HepG2 (cell line): ENCODE results near the gene CPSF4. TPM values are rescaled to one million over a fixed set of nuclear protein-coding genes. Genes with fewer than 3 reads are reported as not detected.
A peak's percentile ranks its signal among the peaks of the same experiment; 100 is the strongest.

Experiments
- ATAC-seq: fragments of 200-7000 bp; cut with Tn5 transposase; 3 replicates; pipeline ENCODE4 v1.9.1; 2020; ENCODE audit warnings: mild to moderate bottlenecking, moderate library complexity
- BruUV-seq: library from RNA; stranded (reverse); fragments of 400-500 nt; replicated peaks from 2 replicates; lab custom pipeline; 2021; lab: Mats Ljungman, UMichigan
- CTCF ChIA-PET: fragments of 300-600 bp; formaldehyde crosslinking; extraction: SDS; loops from one replicate; lab custom pipeline; 2021; ENCODE audit warnings: low total read pairs, inconsistent platforms, low intra/inter-chr PET ratio; lab: Yijun Ruan, JAX
- POLR2A ChIA-PET: fragments of 350-600 bp; sonication (Branson Sonifier 250); formaldehyde crosslinking; loops from one replicate; lab custom pipeline; 2020; ENCODE audit warnings: antibody characterized with exemption, inconsistent platforms; lab: Yijun Ruan, JAX
- DNase-seq: peaks from one replicate; pipeline ENCODE4 v3.0.0-alpha.2; 2015; ENCODE audit warnings: low spot score
- FAIRE-seq: peaks from 3 replicates; lab custom pipeline; 2011; peaks lifted over from hg19 to GRCh38; lab: Jason Lieb, UNC
- H2AFZ ChIP-seq: one replicate; pipeline ENCODE4 v1.6.1; 2011; ENCODE audit warnings: low read length, inconsistent platforms
- H3K27ac ChIP-seq: fragments of 300-600 bp; 3 replicates; pipeline ENCODE4 v1.8.0; 2011; ENCODE audit warnings: mixed run types, mild to moderate bottlenecking, mixed read lengths, low read length, inconsistent platforms; ENCODE audit not compliant: insufficient read depth; ENCODE audit errors: extremely low read length
- H3K27me3 ChIP-seq, 2 experiments: fragments of 200-600 bp in 1 of 2; 2 replicates in 1 of 2; 3 replicates in 1 of 2; pipeline versions ENCODE4 v1.6.0 to v1.8.0; 2011; ENCODE audit warnings: low read length in 2 of 2, mild to moderate bottlenecking in 2 of 2, moderate library complexity in 2 of 2, inconsistent platforms in 1 of 2; ENCODE audit not compliant: insufficient read depth in 2 of 2, control insufficient read depth in 1 of 2
- H3K36me3 ChIP-seq, 2 experiments: fragments of 200-600 bp in 1 of 2; replicated peaks in 1 of 2; 2 replicates in 1 of 2; 3 replicates in 1 of 2; pipeline versions ENCODE4 v1.5.1 to v1.8.0; 2011; ENCODE audit warnings: low read length in 2 of 2, inconsistent platforms in 1 of 2; ENCODE audit not compliant: insufficient read depth in 2 of 2, control insufficient read depth in 1 of 2
- H3K4me1 ChIP-seq: 2 replicates; pipeline ENCODE4 v1.5.1; 2012; ENCODE audit warnings: low read length, inconsistent platforms; ENCODE audit not compliant: insufficient read depth
- H3K4me2 ChIP-seq: 2 replicates; pipeline ENCODE4 v1.6.0; 2011; ENCODE audit warnings: low read depth, low read length, inconsistent platforms
- H3K4me3 ChIP-seq, 3 experiments: fragments of 200-600 bp in 1 of 3; sonication (generic), shearing (Covaris generic) in 1 of 3; replicated peaks in 1 of 3; 2 replicates each; pipeline ENCODE4 v1.5.1; 2011 to 2016; ENCODE audit warnings: low read length in 3 of 3, inconsistent platforms in 2 of 3, low read depth in 2 of 3, mild to moderate bottlenecking in 2 of 3, control low read depth in 1 of 3, mixed read lengths in 1 of 3; ENCODE audit not compliant: insufficient read depth in 1 of 3
- H3K79me2 ChIP-seq: one replicate; pipeline ENCODE4 v1.6.1; 2011; ENCODE audit warnings: low read length, inconsistent platforms; ENCODE audit not compliant: insufficient read depth
- H3K9ac ChIP-seq: 2 replicates; pipeline ENCODE4 v1.6.0; 2011; ENCODE audit warnings: mild to moderate bottlenecking, low read depth, low read length, inconsistent platforms; ENCODE audit not compliant: insufficient read depth
- H3K9me3 ChIP-seq: 2 replicates; pipeline ENCODE4 v1.5.1; 2012; ENCODE audit warnings: mild to moderate bottlenecking, low read length
- H4K20me1 ChIP-seq: 2 replicates; pipeline ENCODE4 v1.6.0; 2011; ENCODE audit warnings: inconsistent platforms, mild to moderate bottlenecking, low read length, moderate library complexity; ENCODE audit not compliant: insufficient read depth
- ELF3 ChIP-seq: IDR thresholded peaks from 2 replicates; pipeline ENCODE4 v1.6.1; 2016; ENCODE audit warnings: missing genetic modification reagents, missing compliant biosample characterization
- HOXD1 ChIP-seq: sonication (generic); formaldehyde crosslinking; IDR thresholded peaks from 2 replicates; pipeline ENCODE4 v1.5.0; 2020; ENCODE audit warnings: missing genetic modification reagents
- ISL2 ChIP-seq: sonication (generic); formaldehyde crosslinking; IDR thresholded peaks from 2 replicates; pipeline ENCODE4 v1.5.0; 2020; ENCODE audit warnings: missing genetic modification reagents
- LCORL ChIP-seq, 2 experiments: fragments of 450-650 bp in 1 of 2; sonication (generic) in 1 of 2; formaldehyde crosslinking in 1 of 2; IDR thresholded peaks; 2 replicates each; pipeline versions ENCODE4 v1.5.0 to v1.6.1; 2017 to 2020; ENCODE audit warnings: antibody characterized with exemption in 1 of 2, missing genetic modification reagents in 1 of 2
- MTA1 ChIP-seq: sonication (generic); formaldehyde crosslinking; IDR thresholded peaks from 2 replicates; pipeline ENCODE4 v1.4.0; 2020; ENCODE audit warnings: missing genetic modification reagents, mild to moderate bottlenecking, borderline replicate concordance
- TAF1 ChIP-seq: sonication (generic); formaldehyde crosslinking; IDR thresholded peaks from 2 replicates; pipeline ENCODE4 v1.4.0; 2020; ENCODE audit warnings: missing genetic modification reagents
- TGIF2 ChIP-seq: IDR thresholded peaks from 2 replicates; pipeline ENCODE4 v1.6.1; 2016; ENCODE audit warnings: control low read depth, missing compliant biosample characterization
- ZBTB1 ChIP-seq: sonication (generic); formaldehyde crosslinking; IDR thresholded peaks from 2 replicates; pipeline ENCODE4 v1.4.0; 2020; ENCODE audit warnings: missing genetic modification reagents, borderline replicate concordance
- ZBTB20 ChIP-seq: sonication (generic); formaldehyde crosslinking; IDR thresholded peaks from 2 replicates; pipeline ENCODE4 v1.8.1; 2023; ENCODE audit warnings: missing genetic modification reagents, low read depth, mild to moderate bottlenecking, borderline replicate concordance
- WGBS: methylation state at CpG from one replicate; pipeline ENCODE4 v1.1.6; 2017; ENCODE audit warnings: low lambda C conversion rate; 5-methylcytosine and 5-hydroxymethylcytosine counted together
- in situ Hi-C: cut with HindIII; loops from 2 replicates; pipeline ENCODE4 v1.10.0; 2017; ENCODE audit warnings: low pct_unique_long_range_greater_than_20kb; ENCODE audit not compliant: extremely low pct_ligation_motif_present
- intact Hi-C: fragments of 100-400 bp; cut with micrococcal nuclease; formaldehyde crosslinking; loops from one replicate; pipeline ENCODE4 v1.10.0; 2022; ENCODE audit not compliant: unreplicated experiment
- polyA plus RNA-seq, 8 experiments: library from polyadenylated mRNA; depleted of rRNA in 3 of 8; stranded (reverse) in 7 of 8; unstranded in 1 of 8; fragments of >200 nt; fragmentation: Illumina TruSeq in 4 of 8; extraction: Trizol in 4 of 8; gene quantifications; 2 replicates each; pipeline versions ENCODE4 v1.2.1 to v1.2.3, GENCODE V29; 2011 to 2016; ENCODE audit warnings: low read depth in 4 of 8, missing spikeins in 1 of 8, mixed read lengths in 1 of 8; ENCODE audit not compliant: insufficient read depth in 1 of 8
- total RNA-seq, 5 experiments: library from RNA; depleted of rRNA; stranded (reverse); fragments of >200 nt; fragmentation: Illumina TruSeq; extraction: Trizol; gene quantifications; 2 replicates each; pipeline ENCODE4 v1.2.3, GENCODE V29; 2016; ENCODE audit warnings: low read depth in 1 of 5
- TF ChIP-seq, protein P1 (sequence below): sonication (generic); formaldehyde crosslinking; conservative IDR thresholded peaks from 2 replicates; pipeline ENCODE4 v1.4.0; 2020; ENCODE audit warnings: missing genetic modification reagents
- TF ChIP-seq, protein P2 (sequence below): IDR thresholded peaks from 2 replicates; pipeline ENCODE4 v1.6.1; 2016; ENCODE audit warnings: mild to moderate bottlenecking
- TF ChIP-seq, protein P3 (sequence below): sonication (generic); formaldehyde crosslinking; IDR thresholded peaks from 2 replicates; pipeline ENCODE4 v1.4.0; 2020; ENCODE audit warnings: mild to moderate bottlenecking, missing genetic modification reagents
- TF ChIP-seq, protein P4 (sequence below): sonication (generic); formaldehyde crosslinking; IDR thresholded peaks from 2 replicates; pipeline ENCODE4 v1.5.1; 2020; ENCODE audit warnings: mild to moderate bottlenecking, missing genetic modification reagents

CPSF4 gene
- total and polyA plus RNA-seq, 2 of the 13 experiments (the other 11 are each of a cell fraction or from before 2014, with no cell fraction given) = 34.1 to 49.6 TPM

DNA sequence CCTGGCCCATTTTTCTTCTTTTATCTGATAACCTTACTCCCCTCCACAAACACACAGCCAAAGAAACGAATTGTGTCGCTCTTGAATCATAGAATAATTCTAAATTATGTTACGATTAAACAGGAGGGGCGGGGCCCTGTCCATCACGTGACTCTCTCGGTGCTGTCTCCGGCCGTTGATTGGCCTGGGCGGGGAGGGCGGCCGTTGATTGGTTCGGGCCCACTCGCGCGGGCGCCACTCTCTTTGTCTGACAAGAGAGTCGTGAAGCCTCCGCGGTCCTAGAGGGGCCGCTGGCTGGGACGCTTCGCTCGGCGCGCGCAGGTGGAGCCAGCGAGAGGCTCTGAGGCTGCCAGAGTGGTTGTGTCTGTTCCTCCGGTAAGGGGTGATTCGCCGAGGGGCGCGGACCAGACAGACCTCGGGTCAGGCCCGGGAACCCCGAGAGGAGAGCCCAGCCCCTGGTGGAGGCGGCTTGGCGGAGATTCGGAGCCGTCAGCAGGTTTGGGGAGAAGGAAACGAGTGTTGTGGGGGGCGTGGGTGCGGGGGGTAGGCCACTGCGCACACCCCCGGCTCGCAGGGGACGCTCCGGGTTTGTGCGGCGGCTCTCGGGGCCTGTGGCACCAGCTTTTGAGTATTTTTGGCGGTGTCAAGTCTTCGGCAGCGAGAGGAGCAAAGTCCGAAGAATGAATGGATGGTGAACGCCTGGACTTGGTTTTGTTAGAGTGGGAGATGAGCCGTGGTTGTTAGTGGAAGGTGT, 34.0 kb downstream of the CPSF4 start, which contains the start of gene ZNF789:
Gene ZNF789, plus strand, starts transcription at position 330 of the 754 bp plus-strand sequence. CDS start 3,567 bp downstream, outside the sequence.
- ChIA-PET POLR2A (interaction anchor here (1.0 to 3.2 kb wide), 4 partner anchors 7 to 86 kb away, joined by 3 to 15 read pairs (median 6); partner anchors contain the start of genes ATP5MF, ZKSCAN5, ZNF394 and ZNF655), CTCF (no interaction called here)
- WGBS = 1% methylated on average over 28 of the region's 56 CpGs
- no peak within 1 kb of the TSS for H2AFZ ChIP-seq
- in situ Hi-C loops = no loop called here
- peak within 1 kb of the TSS; percentile 73 to 86 (median 79) for H3K4me3 ChIP-seq
- H3K27ac ChIP-seq = peak within 1 kb of the TSS; percentile 84
- ATAC-seq = peak; percentile 95
- H4K20me1 ChIP-seq = no peaks in the 10 kb centered on the region
- peaks cover 46% of the 10 kb centered on the region for H3K79me2 ChIP-seq
- peak; percentile 94 for DNase-seq
- H3K4me2 ChIP-seq = peak within 1 kb of the TSS; percentile 82
- peak; percentile 74 for FAIRE-seq
- H3K4me1 ChIP-seq = peaks cover 55% of the 10 kb centered on the region
- no peaks in the 10 kb centered on the region for H3K27me3 ChIP-seq
- intact Hi-C loops = no loop called here
- peaks cover 6 to 8% of the 10 kb centered on the region in 2 experiments; a peak in 4 of 5 replicates for H3K36me3 ChIP-seq
- H3K9me3 ChIP-seq = no peaks in the 10 kb centered on the region
- peak within 1 kb of the TSS; percentile 83 for H3K9ac ChIP-seq
- no TSS peak for BruUV-seq
- TF ChIP-seq ZBTB1 (CRISPR knock-in tag) (no peak), HOXD1 (0 out of 2 replicates have a peak, but pooled peaks have one; percentile 37), LCORL (IDR thresholded peaks at IDR 0.05) (0 out of 2 replicates have a peak, but pooled peaks have one; percentile 4), LCORL (CRISPR knock-in tag; IDR thresholded peaks at IDR 0.05) (peak; percentile 54), MTA1 (CRISPR knock-in tag) (peak; percentile 63; the same call in 1 of the 2 replicates), ISL2 (CRISPR knock-in tag) (peak; percentile 44; the same call in 1 of the 2 replicates), ELF3 (CRISPR knock-in tag) (peak; percentile 41; the same call in 1 of the 2 replicates), ZBTB20 (CRISPR knock-in tag) (no peak), TGIF2 (CRISPR knock-in tag) (peak; percentile 73; the same call in 1 of the 2 replicates), TAF1 (peak; percentile 88)
- TF ChIP-seq, protein P1, sequence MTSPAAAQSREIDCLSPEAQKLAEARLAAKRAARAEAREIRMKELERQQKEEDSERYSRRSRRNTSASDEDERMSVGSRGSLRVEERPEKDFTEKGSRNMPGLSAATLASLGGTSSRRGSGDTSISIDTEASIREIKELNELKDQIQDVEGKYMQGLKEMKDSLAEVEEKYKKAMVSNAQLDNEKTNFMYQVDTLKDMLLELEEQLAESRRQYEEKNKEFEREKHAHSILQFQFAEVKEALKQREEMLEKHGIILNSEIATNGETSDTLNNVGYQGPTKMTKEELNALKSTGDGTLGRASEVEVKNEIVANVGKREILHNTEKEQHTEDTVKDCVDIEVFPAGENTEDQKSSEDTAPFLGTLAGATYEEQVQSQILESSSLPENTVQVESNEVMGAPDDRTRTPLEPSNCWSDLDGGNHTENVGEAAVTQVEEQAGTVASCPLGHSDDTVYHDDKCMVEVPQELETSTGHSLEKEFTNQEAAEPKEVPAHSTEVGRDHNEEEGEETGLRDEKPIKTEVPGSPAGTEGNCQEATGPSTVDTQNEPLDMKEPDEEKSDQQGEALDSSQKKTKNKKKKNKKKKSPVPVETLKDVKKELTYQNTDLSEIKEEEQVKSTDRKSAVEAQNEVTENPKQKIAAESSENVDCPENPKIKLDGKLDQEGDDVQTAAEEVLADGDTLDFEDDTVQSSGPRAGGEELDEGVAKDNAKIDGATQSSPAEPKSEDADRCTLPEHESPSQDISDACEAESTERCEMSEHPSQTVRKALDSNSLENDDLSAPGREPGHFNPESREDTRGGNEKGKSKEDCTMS (CRISPR knock-in tag) = no peak
- TF ChIP-seq, protein P2, sequence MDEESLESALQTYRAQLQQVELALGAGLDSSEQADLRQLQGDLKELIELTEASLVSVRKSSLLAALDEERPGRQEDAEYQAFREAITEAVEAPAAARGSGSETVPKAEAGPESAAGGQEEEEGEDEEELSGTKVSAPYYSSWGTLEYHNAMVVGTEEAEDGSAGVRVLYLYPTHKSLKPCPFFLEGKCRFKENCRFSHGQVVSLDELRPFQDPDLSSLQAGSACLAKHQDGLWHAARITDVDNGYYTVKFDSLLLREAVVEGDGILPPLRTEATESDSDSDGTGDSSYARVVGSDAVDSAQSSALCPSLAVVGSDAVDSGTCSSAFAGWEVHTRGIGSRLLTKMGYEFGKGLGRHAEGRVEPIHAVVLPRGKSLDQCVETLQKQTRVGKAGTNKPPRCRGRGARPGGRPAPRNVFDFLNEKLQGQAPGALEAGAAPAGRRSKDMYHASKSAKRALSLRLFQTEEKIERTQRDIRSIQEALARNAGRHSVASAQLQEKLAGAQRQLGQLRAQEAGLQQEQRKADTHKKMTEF (CRISPR knock-in tag) = peak; percentile 37; the same call in 1 of the 2 replicates
- TF ChIP-seq, protein P3, sequence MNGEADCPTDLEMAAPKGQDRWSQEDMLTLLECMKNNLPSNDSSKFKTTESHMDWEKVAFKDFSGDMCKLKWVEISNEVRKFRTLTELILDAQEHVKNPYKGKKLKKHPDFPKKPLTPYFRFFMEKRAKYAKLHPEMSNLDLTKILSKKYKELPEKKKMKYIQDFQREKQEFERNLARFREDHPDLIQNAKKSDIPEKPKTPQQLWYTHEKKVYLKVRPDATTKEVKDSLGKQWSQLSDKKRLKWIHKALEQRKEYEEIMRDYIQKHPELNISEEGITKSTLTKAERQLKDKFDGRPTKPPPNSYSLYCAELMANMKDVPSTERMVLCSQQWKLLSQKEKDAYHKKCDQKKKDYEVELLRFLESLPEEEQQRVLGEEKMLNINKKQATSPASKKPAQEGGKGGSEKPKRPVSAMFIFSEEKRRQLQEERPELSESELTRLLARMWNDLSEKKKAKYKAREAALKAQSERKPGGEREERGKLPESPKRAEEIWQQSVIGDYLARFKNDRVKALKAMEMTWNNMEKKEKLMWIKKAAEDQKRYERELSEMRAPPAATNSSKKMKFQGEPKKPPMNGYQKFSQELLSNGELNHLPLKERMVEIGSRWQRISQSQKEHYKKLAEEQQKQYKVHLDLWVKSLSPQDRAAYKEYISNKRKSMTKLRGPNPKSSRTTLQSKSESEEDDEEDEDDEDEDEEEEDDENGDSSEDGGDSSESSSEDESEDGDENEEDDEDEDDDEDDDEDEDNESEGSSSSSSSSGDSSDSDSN (CRISPR knock-in tag) = peak; percentile 69
- TF ChIP-seq, protein P4, sequence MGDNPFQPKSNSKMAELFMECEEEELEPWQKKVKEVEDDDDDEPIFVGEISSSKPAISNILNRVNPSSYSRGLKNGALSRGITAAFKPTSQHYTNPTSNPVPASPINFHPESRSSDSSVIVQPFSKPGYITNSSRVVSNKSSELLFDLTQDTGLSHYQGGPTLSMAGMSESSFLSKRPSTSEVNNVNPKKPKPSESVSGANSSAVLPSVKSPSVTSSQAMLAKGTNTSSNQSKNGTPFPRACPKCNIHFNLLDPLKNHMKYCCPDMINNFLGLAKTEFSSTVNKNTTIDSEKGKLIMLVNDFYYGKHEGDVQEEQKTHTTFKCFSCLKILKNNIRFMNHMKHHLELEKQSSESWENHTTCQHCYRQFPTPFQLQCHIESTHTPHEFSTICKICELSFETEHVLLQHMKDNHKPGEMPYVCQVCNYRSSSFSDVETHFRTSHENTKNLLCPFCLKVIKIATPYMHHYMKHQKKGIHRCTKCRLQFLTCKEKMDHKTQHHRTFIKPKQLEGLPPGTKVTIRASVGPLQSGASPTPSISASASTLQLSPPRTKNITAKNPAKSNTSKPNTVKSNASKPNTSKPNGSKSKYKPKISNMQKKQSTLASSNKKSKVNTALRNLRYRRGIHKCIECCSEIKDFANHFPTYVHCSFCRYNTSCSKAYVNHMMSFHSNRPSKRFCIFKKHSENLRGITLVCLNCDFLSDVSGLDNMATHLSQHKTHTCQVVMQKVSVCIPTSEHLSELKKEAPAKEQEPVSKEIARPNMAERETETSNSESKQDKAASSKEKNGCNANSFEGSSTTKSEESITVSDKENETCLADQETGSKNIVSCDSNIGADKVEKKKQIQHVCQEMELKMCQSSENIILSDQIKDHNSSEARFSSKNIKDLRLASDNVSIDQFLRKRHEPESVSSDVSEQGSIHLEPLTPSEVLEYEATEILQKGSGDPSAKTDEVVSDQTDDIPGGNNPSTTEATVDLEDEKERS (CRISPR knock-in tag) = no peak
